Fibroblast of pulmonary artery (primary cell): ENCODE results near the gene GLYATL3.

Experiments
- DNase-seq: peaks from one replicate; pipeline ENCODE4 v3.0.0-alpha.2; 2010; ENCODE audit warnings: low read depth
- H3K4me3 ChIP-seq: replicated peaks from 2 replicates; pipeline ENCODE4 v1.5.1; 2011; ENCODE audit warnings: low read depth, mild to moderate bottlenecking, control low read depth, low read length, moderate library complexity
- TF ChIP-seq, protein P1 (sequence below): IDR thresholded peaks from 2 replicates; pipeline ENCODE4 v1.5.1; 2011; ENCODE audit warnings: mild to moderate bottlenecking, control low read depth, low read length, inconsistent platforms; ENCODE audit errors: missing control alignments

The GLYATL3 gene

DNA sequence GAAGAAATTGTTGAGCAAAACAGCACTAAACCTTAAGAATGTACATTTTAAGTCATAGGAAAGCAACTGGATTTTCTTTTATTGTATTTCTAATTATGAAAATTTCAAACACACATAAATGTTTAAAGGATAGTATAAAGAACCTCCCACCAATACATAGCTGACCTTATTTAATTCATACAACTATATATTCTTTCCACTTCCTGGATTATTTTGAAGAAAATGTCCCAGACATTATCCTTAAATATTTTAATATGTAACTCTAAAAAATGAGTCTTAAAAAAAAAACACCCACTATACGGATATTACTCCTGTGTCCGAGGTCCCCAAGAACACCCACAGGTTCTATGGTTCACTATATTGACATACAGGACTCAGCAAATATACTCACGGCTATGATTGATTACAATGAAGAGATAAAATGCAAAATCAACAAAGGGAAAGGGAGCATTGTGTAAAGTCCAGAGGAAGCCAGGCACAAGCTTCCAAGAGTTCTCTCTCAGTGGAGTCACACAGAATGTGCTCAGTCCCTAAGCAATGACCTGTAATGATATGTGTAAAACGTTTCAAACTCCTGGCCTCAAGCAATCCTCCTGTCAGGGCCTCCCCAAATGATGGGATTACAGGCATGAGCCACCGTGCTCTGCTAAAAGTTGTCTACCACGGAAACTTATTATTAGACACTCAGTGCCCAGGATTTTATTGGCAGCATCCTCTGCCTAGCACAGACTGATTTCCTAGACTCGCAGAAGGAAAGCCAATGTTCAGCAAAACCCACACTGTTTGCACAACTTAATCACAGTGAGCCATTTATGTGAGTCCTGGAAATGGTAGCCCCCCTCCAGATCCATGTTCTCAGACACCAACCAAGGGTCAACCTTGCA, 23.2 kb downstream of the GLYATL3 start:
- TF ChIP-seq, protein P1, sequence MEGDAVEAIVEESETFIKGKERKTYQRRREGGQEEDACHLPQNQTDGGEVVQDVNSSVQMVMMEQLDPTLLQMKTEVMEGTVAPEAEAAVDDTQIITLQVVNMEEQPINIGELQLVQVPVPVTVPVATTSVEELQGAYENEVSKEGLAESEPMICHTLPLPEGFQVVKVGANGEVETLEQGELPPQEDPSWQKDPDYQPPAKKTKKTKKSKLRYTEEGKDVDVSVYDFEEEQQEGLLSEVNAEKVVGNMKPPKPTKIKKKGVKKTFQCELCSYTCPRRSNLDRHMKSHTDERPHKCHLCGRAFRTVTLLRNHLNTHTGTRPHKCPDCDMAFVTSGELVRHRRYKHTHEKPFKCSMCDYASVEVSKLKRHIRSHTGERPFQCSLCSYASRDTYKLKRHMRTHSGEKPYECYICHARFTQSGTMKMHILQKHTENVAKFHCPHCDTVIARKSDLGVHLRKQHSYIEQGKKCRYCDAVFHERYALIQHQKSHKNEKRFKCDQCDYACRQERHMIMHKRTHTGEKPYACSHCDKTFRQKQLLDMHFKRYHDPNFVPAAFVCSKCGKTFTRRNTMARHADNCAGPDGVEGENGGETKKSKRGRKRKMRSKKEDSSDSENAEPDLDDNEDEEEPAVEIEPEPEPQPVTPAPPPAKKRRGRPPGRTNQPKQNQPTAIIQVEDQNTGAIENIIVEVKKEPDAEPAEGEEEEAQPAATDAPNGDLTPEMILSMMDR: no peak
- no peak overlapping the region for H3K4me3 ChIP-seq
- no peak for DNase-seq

DNA sequence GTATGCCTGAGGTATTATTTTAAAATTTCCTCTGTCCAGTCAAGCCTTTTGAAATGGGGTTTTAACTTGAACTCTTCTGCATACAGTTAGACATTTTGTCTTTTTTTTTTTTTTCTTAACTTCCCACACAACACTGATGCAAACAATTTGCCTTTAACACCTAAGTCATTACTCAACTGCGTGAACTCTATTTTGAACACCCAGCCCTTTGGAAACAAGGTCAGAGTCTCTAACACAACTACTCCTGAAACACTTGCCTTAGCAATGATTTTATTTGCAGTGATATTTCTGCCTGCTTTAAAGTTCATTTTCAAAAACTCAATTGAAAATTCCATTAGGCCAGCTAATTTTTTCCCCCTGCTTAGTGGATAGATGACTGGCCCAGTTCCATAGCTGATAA, 24.2 kb downstream of the GLYATL3 start:
- no peak overlapping the region for H3K4me3 ChIP-seq
- TF ChIP-seq, protein P1: no peak
- no peak for DNase-seq

DNA sequence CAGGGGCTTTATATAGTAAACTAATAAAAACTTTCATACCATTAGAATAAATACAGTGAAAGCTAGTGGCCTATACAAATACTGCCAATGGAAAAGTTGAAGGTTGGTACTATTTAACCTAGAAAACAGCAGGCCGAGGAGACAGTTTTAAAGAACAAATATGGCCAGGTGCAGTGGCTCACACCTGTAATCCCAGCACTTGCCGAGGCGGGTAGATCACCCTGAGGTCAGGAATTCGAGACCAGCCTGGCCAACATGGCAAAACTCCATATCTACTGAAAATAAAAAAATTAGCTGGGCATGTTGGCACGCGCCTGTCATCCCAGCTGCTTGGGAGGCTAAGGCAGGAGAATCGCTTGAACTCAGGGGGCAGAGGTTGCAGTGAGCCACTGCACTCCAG, 24.8 kb downstream of the GLYATL3 start:
- TF ChIP-seq, protein P1: no peak
- no peak for DNase-seq
- H3K4me3 ChIP-seq: no peak overlapping the region

DNA sequence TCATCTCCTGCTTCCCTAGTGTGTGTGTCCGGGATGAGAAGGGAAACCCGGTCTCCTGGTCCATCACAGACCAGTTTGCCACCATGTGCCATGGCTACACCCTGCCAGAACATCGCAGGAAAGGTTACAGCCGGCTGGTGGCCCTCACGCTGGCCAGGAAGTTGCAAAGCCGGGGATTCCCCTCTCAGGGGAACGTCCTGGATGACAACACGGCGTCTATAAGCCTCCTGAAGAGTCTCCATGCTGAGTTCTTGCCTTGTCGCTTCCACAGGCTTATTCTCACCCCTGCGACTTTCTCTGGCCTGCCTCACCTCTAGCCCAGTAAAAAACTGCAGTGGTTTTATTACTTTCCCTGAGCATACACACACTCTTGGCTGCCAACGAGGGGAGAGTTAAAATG, 26.9 kb downstream of the GLYATL3 start:
- TF ChIP-seq, protein P1: no peak
- H3K4me3 ChIP-seq: no peak overlapping the region
- no peak for DNase-seq

DNA sequence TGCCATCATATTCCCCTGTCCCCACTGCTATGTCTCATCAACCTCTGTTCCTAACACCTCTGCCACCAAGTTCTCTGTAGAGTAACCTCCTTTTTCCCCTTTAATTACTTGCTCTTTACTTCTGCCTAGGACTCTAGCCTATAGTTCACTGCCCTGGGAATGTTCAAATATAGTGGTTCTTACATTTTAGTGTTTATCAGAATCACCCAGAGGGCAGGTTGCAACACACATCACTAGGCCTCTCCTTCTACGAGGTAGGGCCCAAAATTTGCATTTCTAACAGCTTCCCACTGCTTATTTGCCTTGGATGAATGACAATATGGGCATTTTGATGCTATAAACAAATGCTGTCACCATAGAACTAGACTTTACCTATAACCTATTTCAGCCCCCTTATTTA, 27.6 kb downstream of the GLYATL3 start:
- TF ChIP-seq, protein P1: no peak
- DNase-seq: no peak
- H3K4me3 ChIP-seq: no peak overlapping the region

DNA sequence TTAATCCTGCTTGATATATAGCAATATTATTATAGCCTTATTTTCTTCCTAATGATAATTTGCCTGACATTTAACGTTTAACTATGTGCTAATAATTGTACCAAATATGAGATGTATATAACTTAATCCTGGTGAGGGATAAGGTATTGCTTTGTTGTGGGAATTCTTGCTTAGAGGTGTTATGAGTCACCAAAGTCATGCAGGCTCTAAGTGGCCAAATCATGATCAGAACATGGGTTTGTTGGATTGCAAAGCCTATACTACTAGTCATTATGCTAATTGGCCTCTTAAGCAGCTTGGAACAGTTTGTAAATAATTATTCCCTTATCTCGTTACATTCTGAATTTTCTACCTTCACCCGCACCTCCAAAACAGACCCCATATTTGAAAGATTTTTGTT, 28.8 kb downstream of the GLYATL3 start:
- DNase-seq: no peak
- H3K4me3 ChIP-seq: no peak overlapping the region
- TF ChIP-seq, protein P1: no peak
